ENCODE results near the gene SMURF1. TPM values are rescaled to one million over a fixed set of nuclear protein-coding genes. Genes with fewer than 3 reads are reported as not detected.

The SMURF1 gene
- total RNA-seq, 2 experiments from 2014 or later: 30.0 to 32.4 TPM

DNA sequence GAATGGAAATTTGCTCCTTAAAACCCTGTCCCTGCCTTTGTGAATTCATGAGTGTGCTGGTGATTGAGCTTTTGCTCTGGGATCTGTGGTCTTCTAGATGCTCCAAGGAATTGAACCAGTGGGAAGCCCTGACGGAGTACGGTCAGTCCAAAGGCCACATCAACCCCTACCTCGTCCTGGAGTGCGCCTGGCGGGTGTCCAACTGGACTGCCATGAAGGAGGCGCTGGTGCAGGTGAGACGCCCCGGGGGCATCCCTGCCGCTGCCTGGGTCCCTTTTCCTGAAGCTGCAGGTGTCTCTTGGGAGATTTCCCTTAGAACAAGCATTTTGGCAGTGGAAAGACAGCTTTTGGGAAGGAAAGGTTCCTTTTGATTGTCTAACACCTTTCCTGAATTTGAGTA, 165.2 kb downstream of the SMURF1 start:
- no peaks in the 10 kb centered on the region for H3K4me1 ChIP-seq (ENCODE audit: insufficient read depth, low read length)
- TF ChIP-seq, protein P1, sequence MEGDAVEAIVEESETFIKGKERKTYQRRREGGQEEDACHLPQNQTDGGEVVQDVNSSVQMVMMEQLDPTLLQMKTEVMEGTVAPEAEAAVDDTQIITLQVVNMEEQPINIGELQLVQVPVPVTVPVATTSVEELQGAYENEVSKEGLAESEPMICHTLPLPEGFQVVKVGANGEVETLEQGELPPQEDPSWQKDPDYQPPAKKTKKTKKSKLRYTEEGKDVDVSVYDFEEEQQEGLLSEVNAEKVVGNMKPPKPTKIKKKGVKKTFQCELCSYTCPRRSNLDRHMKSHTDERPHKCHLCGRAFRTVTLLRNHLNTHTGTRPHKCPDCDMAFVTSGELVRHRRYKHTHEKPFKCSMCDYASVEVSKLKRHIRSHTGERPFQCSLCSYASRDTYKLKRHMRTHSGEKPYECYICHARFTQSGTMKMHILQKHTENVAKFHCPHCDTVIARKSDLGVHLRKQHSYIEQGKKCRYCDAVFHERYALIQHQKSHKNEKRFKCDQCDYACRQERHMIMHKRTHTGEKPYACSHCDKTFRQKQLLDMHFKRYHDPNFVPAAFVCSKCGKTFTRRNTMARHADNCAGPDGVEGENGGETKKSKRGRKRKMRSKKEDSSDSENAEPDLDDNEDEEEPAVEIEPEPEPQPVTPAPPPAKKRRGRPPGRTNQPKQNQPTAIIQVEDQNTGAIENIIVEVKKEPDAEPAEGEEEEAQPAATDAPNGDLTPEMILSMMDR (IDR thresholded peaks at IDR 0.05): no peak
- H3K27ac ChIP-seq (ENCODE audit: low read depth in 1 of 2, low read length in 2 of 2): no peak overlapping the region
- Mint-ChIP-seq H3K36me3 (ENCODE audit: low read depth) (peaks cover 99% of the 10 kb centered on the region), H3K27me3 (no peaks in the 10 kb centered on the region), H3K9me3 (no peaks in the 10 kb centered on the region), H3K4me3 (no peak overlapping the region), H3K27ac (no peak overlapping the region), H3K4me1 (ENCODE audit: low read depth) (no peaks in the 10 kb centered on the region)
- DNase-seq: no peak
- intact Hi-C loops (cut with DNase I, micrococcal nuclease): no loop called here
- H3K4me3 ChIP-seq (ENCODE audit: low read length): no peak overlapping the region
- no peaks in the 10 kb centered on the region for H3K9me3 ChIP-seq (ENCODE audit: control insufficient read depth in 1 of 2, insufficient read depth in 1 of 2, low read length in 2 of 2)
- POLR2A ChIA-PET: no interaction called here
- no peaks in the 10 kb centered on the region for H3K27me3 ChIP-seq (ENCODE audit: control insufficient read depth in 1 of 2, insufficient read depth in 2 of 2, low read length in 2 of 2)
- ATAC-seq (ENCODE audit: poor library complexity): no peak
- peaks cover 99% of the 10 kb centered on the region for H3K36me3 ChIP-seq (ENCODE audit: insufficient read depth, low read length)
- CTCF ChIA-PET: no interaction called here

Other genes starting within 250 kb of the SMURF1 start
- not detected for gene KPNA7, start 64.0 kb upstream of the SMURF1 start, total RNA-seq
- gene MYH16, start 128.7 kb upstream of the SMURF1 start, total RNA-seq: not detected
- 10 to 100 TPM; 25.3 to 30.4 TPM for gene ARPC1A, start 181.8 kb upstream of the SMURF1 start, total RNA-seq
- 10 to 100 TPM; 58.8 to 66.6 TPM for gene ARPC1B, start 230.6 kb upstream of the SMURF1 start, total RNA-seq

Measured in CD4-positive, alpha-beta T cell (primary cell).